HG03066 (cell line): ENCODE data around the gene CDYL.

Experiments used
- ATAC-seq: cut with Tn5 transposase; IDR thresholded peaks from one replicate; pipeline ENCODE4 v1.9.1; 2021; ENCODE audit warnings: low read depth; ENCODE audit not compliant: unreplicated experiment

The CDYL gene

DNA sequence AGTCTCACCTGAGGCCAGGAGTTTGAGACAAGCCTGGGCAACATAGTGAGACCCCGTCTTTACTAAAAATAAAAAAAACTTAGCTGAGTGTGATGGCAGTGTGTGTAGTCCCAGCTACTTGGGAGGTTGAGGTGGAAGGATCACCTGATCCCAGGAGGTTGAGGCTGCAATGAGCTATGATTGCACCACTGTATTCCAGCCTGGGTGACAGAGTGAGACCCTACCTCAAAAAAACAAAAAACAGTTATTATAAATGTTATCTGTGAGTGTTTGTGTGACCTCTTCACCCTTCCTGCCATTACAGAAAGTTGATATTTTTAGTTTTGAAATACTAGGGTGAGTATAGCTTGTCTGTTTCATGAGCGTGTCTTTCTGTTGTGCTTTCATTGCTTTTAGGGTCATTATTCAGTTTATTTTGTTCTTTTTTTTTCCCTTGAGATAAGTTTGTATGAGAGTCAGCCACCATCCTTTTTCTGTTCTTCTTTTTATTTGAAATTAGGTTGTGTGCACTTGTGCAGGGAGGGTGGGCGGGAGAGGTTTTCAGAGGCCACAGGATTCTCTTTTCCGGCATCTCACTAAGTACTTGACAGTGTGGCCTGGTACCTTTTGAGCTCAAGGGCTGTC lies 26.2 kb downstream of the CDYL start:
- peak; percentile 78 for ATAC-seq

DNA sequence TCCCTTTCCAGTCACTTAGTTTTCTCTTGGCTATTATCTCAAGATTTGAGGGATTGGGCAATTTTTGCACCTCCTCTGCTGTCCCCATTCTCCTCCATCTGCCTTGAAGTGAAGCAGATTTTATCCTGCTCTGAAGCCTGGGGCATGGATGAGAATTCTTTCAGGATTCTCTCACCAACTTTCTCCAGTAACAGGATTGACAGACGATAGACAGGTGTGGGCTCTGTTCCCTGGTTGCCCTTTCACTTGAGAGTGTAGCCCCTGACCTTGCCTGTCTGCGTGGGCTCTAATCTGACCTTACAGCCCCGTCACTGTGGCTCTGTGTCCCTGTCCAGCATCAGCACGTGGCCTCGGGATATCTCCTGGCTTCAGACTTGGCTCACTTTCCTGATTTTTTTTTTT lies 27.1 kb downstream of the CDYL start:
- no peak for ATAC-seq

DNA sequence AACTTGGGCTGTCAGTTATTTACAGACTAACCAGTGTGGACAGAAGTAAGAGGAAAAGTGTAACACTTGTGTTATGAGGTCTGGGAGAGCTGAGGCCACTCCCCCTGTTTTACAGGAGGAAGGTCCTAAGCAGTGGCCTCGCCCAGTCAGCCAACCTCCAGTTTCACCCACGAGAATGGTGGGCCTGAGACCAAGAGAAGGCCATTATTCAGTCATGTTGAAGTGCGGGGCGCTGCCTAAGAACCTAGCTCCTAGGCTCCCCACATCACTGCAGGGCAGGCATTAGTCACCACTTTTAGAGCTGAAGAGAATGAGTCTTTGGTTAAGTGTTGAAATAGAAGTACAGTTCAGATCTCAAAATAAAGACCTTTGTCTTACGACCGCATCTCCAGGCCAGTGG lies 27.9 kb downstream of the CDYL start:
- ATAC-seq = no peak

DNA sequence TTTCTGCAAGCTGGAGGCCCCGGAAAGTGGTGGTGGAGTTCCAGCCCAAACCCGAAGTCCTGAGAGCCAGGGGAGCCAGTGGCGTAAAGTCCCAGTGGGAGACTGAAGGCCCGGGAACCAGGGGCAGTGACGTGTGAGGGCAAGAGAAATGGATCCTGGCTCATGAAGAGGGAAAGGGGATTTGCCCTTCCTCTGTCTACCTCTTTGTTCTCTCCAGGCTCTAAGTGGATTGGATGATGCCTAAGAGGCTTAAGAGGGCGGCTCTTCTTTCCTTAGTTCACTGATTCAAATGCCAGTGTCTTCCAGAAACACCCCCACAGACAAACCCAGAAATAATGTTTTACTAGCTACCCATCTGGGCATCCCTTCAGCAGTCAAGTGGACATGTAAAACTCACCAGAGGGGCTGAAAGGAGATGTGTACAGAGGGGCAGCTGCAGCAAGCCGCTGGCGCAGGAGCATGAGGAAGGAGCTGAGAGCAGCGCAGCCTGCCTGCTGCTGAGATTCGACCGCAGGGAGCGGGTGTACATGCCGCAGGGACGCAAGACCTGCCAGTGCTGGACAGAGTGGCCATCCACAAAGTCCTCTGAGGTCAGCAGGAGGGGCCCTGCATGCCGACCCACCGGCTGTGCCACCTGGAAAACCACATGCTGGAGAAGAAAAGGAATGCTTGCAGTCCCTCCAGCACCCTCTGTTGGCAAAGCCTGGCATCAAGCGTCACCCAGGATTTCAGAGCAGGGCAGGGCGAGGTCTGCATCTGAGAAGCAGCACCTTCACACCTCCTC lies 29.5 kb downstream of the CDYL start:
- ATAC-seq = no peak

DNA sequence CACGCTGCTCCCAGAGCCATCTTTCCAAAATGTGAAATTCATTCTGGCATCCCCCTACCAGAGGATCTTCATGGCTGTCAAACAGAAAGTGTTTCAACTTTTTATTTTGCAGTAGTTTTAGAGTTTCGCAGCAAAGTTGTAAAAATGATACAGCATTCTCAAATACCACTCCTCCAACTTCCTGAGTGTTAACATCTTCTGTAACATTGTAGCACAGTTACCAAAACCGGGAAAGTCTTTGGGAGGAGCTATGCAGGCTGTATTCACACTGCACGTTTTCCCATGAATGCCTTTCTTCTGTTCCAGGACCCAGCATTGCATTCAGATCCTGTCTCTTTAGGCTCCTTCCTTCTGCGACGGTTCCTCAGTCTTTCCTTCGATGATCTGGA lies 30.1 kb downstream of the CDYL start:
- no peak for ATAC-seq

DNA sequence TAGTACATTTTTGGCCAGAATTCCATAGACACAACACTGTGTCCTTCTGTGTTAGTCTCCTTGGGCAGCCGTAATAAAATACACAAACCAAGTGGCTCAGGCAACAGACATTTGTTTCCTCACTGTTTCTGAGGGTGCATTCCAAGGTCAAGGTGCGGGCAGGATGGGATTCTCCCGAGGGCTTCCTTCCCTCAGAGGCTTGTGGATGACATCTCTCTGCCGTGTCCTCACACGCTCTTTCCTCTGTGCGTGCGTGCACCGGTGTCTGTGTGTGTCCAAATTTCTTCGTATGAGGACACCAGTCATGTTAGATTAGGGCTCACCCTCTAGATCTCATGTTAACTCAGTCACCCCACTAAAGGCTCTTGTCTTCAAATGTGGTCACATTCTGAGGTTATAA lies 30.6 kb downstream of the CDYL start:
- no peak for ATAC-seq

DNA sequence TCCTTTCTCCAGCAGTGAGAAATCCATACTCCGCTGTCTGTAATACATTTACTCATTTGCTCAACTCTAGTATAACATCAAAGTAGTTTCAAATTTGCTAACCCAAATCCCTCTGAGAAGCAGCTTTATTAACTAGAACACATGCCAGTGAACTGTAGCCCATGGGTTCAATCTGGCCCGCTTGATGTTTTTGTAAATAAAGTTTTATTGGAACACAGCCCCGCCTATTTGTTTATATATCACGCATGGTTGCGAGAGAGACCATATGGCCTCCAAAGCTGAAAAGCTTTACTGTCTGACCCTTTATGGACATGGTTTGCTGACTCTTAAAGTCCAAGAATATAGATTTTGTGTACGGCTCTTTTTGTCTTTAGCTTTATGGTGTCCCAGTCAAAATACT lies 32.2 kb downstream of the CDYL start:
- ATAC-seq = no peak

DNA sequence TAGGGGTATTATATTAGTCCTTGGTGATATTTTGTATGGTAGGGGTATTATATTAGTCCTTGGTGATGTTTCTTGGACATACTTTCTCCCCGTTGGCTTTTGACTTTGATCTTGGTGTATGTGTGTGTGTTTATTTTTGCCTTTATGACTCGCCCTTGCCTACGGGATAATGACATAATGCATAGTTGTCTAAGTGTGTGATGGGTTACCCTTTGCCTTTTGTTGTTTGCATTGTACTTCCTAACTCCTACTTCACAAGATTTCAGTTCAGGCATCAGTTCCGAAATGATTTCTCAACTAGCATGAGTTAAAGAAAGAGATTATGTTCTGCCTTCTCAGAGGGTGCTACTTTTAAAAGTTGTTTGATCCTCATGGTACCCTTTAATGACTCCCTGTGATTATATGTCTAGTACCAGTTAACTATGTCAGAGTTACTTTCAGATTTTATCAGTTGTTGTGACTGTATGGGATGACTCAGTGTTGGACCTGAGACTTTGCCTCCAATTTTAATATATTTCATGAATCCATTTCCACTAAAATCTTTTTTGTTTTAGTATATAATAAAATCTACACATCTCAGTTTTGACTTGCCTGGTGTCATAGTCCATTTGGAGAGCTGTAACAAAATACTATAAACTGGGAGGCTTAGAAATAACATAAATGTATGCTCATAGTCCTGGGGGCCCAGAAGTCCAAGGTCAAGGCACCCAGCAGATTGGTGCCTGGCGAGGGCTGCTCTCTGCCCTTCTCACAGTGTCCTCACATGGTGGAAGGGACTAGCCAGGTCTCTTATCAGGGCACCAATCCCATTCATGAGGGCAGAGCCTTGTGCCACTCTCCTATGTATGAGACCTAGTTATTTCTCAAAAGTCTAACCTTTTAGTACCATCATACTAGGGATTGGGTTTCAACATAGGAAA lies 34.1 kb downstream of the CDYL start:
- no peak for ATAC-seq

DNA sequence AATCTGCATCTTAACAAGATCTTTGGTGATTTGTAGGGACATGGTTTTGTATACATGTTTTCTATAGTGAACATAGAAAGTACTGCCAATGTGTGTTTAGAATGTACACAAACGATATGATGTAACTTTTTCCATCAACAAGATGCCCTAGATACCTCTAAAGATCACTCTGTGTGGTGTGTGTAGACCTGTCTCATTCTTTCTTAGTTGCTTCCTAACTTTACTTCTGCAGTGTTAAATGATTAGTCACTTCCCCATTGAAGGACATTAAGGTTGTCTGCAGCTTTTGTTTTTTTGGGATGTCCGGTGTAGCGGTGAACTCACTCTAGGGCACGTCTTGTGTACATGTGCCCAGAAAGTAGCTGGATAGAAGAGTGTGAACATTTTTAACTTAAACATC lies 35.9 kb downstream of the CDYL start:
- ATAC-seq = no peak

DNA sequence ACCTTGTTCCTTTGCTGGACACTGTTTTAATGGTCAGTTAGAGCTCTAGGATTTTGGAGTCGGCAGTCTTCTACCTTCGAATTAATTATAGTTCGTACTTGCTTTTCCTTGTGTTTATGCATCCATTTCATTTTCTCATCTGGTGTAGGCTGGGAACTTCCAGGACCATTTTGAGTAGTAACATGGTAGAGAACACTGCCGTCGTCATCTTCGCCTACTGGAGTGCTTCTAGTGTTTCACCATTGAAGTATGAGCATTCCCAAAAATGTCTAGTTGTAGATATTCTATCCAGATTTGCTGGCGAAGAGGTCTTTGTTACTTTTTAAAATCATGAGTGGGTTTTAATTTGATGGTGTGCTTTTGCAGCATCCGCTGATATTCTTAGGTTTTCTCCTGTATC lies 36.9 kb downstream of the CDYL start:
- no peak for ATAC-seq

DNA sequence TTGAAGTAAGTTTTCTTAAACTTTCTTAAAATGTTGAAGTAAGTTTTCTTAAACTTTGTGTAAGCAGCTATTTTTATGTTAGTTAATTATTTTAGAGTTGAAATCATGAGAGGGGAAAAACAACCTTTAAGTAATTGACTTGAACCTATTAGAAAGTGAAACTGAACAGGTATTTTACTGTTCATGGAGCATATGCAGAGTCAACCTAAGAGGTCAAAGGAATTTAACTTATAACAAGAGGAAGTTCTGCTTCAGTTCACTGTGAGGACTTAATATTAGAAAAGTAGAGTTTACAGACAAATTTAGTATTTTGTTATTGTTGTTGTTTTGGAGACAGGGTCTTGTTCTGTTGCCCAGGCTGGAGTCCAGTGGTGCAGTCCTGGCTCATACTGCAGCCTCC lies 38.0 kb downstream of the CDYL start:
- ATAC-seq = no peak

DNA sequence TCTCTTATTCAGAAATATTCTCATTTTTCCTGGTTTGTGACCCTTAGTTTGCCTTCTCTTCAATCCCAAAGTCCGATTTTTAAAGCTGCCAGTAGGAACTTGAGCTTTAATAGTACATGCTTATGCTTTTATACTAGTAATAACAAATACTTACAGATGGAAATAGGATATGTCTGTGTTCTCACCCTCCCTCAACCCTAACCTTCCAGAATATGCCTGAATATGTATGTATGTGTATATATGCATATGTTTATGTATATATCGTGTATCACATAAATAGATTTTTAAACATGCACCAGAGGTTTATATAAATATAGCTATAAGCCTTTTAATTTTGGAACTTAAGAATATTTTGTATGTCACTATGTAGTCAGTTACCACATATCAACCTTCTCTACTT lies 38.8 kb downstream of the CDYL start:
- no peak for ATAC-seq

DNA sequence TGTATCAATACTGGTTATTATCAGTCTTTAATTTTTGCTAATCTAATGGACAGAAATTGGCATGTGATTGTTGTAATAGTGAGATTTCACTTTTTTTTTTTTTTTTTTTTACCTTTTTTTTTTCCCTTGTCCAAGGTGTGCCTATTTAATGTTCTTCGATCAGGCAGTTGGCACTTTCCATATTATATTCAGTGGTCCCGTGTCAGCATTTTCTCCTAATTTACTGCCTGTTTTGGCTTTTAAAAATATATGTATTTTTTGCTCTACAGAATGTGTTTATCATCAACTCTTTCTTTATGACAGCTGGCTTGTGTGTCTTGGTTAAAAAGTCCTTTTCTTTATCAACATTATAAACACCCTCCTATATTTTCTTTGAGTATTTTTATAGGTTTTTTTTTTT lies 39.4 kb downstream of the CDYL start:
- no peak for ATAC-seq

DNA sequence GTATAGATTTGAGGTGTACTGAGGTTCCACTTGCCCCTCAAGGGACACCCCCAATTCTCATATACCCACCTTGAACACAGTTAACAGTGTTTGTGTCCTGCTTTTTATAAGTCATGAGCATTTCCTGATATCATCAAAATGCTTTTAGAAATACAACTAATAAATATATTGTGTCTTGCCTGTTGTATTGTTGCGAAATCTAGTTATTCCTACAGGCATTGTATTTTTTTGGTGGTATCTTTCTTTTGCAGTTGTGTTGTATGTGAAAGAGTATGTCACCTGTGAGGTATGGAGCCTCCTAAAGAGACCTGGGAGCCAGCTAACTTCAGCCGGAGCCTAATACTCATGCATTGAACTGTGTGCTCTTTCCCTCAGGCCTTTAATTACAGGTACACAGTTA lies 40.7 kb downstream of the CDYL start:
- no peak for ATAC-seq

DNA sequence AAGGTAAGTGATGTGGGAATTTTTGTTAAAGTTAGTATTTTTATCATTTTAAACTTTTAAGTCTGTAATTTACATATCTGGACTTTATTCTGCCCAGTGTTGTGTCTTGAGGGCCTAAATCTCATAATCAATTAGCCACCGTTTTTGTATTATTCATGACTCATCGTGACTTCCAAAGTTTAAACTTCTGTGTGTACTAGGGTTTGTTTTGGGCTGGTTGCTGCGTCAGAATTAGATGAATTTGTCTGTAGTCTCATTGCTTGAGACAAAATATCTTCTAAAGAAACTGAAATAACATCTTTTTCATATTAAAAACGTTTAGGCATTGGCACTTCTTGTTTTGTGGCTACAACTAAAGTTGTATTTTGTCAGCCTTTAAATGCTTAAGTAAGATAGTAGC lies 41.3 kb downstream of the CDYL start:
- no peak for ATAC-seq

DNA sequence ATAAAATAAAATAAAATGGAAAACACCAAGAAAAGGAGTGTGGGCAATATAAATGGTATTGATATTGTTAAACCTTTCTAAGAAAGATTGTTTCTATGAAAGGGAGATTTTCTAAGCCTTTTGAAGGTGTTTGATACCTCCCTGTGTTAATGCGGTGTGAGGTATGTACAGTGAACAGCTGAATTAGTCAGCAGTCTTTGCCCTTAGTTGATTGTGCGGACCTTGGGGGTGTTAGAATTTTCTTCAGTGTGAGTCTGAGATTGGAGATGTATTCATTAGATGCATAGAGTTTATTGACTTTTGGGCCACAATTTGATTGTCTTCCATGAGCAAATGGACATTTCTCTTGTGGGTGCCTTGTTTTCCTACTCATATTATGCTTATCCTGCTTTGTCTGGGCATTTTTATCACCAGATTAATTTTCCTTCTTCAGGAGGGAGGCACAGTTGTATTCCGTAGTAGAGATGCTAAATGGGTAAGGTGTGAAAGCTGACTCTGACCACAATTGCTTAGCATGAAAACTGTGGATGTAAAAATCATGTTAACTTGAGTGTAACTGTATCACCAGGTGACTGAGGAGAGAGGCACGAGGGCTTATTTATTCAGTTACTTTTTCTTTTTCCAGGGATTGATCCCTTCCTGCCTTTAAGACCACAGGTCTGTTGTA lies 42.2 kb downstream of the CDYL start:
- no peak for ATAC-seq

DNA sequence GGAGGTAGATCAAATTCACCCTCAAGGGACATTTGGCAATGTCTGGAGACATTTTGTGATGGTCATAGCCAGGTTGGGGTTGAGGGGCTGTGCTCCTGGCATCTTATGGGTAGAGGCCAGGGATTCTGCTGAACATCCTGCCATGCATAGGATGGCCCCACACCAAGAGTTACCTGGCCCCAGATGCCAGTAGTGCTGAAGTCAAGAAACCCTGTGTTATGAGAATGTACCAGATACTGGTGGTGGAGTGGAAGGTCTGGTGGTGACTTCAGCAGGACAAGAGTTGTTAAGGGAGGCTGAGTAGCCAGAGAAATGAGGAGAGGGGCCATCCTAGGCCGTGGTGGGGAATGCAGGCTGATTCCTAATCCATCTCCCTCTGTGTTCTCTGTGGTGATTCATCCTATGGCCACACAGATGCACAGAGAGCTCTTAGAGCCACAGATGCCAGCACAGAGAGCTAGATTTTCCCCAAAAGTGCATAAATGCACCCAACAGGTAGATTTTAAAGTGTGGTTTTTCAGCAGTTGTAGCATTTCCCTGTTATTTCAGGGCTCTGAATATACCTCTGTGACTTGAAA lies 43.6 kb downstream of the CDYL start:
- no peak for ATAC-seq

DNA sequence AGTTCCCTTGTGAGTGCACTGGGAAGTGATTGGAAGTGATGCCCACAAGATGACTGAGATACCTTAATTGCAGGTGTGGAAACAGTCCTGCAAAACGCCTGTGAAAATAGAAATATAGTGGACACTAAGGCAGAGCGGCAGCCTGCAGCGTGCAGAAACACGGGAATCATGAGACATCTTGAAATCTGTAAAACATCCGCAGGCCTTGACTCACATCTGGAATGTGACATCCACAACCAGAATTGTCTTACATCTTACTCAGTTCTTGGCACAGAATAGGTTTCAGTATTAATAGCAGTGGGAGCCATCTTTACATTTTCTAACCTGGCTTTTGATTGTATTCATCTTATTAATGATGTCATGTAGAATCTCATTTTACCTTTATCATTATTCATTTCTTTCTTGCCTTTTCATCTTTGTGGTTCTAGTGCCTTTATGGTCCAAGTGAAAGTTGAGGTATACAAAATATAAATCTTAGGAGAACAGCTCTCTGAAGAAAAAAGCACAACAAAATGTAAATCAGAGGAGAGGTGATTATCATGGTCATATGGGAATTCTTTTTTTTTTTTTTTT lies 44.6 kb downstream of the CDYL start:
- ATAC-seq = no peak

DNA sequence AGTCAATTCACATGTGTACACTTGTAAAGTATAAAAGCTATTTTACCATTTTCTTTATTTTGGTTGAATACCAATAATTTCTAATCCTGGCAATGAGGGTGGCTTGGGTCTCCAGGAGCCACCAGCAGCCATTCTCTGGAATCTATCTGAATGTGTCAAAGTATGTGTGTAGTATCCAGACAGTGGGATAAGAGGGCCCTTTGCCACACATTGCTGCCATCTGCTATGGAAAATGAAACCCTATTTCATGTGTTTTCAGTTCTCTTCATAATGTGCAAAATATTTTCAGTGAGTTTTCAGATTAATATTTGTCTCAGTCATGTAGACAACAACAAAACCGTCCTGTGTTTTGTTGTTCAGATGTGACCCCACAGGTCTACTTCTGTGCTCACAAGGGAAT lies 46.3 kb downstream of the CDYL start:
- ATAC-seq = no peak

DNA sequence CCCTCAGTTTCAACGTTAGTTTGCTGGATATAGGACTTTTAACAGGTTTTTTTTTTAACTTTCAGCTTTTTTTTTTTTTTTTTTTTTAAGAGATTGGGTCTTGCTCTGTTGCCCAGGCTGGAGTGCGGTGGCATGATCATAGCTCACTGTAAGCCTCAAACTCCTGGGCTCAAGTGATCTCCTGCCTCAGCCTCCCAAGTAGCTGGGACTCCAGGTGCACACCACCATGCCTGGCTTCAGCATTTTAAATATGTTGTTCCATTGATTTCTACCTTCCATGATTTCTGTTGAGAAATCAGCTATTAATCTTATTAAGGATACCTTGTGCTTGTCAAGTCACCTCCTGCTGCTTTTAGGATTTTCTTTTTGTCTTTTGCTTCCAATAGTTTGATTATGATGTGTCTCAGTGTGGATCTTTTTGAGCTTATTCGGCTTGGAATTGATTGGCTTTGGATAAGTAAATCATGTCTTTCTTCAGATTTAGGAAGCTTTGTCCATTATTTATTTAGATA lies 52.0 kb downstream of the CDYL start:
- ATAC-seq = no peak
